22Rv1 (cell line): ENCODE results near the gene FOXJ3.

Experiments used
- H3K27ac ChIP-seq: fragments of 450-650 bp; 2 replicates; pipeline ENCODE4 v1.5.1; 2017
- ZFX ChIP-seq: fragments of 450-650 bp; IDR thresholded peaks from 2 replicates; pipeline ENCODE4 v1.6.1; 2017; ENCODE audit warnings: antibody characterized with exemption, borderline replicate concordance
- TF ChIP-seq, protein P1 (sequence below): fragments of 450-650 bp; IDR thresholded peaks from 2 replicates; pipeline ENCODE4 v1.5.1; 2017; ENCODE audit warnings: mild to moderate bottlenecking

FOXJ3 gene

DNA sequence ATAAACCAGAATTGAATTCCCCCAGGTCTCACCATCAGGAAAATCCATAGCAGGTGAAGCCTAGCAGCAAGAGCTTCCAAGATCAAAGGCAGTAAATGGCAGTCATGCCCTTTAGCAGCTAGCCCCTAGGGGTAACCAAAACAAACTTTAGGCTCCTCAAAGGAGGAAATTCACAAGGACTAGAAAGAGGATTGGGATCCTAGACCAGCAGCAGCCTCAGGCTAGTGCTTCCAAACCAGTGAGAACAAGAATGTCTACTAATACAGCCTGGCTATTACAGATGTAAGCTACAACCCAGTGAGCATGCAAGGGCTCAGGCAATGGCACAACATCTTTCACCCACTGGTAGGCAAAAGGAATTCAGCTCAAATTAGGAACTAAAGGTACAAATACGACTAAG is 34.4 kb upstream of the FOXJ3 start:
- H3K27ac ChIP-seq: no peak overlapping the region
- no peak for TF ChIP-seq ZFX
- TF ChIP-seq, protein P1, sequence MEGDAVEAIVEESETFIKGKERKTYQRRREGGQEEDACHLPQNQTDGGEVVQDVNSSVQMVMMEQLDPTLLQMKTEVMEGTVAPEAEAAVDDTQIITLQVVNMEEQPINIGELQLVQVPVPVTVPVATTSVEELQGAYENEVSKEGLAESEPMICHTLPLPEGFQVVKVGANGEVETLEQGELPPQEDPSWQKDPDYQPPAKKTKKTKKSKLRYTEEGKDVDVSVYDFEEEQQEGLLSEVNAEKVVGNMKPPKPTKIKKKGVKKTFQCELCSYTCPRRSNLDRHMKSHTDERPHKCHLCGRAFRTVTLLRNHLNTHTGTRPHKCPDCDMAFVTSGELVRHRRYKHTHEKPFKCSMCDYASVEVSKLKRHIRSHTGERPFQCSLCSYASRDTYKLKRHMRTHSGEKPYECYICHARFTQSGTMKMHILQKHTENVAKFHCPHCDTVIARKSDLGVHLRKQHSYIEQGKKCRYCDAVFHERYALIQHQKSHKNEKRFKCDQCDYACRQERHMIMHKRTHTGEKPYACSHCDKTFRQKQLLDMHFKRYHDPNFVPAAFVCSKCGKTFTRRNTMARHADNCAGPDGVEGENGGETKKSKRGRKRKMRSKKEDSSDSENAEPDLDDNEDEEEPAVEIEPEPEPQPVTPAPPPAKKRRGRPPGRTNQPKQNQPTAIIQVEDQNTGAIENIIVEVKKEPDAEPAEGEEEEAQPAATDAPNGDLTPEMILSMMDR: no peak

DNA sequence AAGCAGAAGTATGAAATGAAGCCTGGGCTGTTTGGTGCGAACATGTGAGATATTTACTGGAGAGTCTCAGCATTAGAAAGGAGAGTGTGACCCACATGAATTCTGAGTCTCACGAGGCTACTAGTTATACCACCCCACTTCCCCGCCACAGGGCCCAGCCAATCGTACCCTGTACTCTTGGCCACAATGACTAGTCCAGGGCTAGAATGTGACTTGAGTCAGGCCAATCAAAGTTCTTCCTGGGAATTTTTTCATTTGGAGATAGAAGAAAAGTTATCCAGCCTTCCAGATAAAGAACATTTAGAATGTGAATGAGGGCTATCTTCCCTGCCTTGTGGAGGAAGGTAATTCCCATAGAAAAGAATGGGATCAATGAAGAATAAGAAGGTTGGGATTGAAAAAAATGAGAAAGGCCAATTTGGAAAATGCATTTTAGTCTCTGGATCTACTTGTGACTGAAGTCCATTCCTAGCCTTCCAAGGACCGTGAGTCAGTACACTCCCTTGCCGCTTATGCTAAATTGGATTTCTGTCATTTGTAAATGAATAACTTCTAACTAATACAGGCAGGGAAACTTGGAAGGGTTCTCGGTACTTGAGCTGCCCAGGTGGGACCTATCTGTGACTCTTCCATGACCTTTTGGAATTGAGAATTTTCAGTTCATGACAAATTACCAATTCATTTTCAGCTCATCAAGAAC is 33.2 kb upstream of the FOXJ3 start:
- H3K27ac ChIP-seq: no peak overlapping the region
- TF ChIP-seq ZFX: no peak
- TF ChIP-seq, protein P1: no peak

DNA sequence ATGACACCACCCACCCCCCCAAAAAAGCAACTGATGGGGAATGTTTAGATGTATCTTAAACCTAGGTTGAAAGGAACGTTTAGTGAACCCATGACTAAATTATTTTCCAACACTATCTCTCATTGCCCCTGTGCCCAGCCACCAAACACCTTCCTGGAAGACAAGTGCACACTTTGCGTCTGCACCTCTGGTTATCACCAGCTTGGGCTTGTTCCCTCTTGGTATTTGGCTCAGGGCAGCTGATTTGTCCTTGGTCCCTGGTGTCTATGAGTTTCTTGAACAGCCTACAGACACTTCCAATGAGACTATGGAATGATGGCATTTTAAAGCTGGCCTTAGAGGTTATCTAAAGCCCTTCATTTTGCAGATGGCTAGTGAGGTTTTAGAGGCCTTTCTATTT is 30.1 kb upstream of the FOXJ3 start:
- TF ChIP-seq ZFX: no peak
- TF ChIP-seq, protein P1: no peak
- H3K27ac ChIP-seq: no peak overlapping the region

DNA sequence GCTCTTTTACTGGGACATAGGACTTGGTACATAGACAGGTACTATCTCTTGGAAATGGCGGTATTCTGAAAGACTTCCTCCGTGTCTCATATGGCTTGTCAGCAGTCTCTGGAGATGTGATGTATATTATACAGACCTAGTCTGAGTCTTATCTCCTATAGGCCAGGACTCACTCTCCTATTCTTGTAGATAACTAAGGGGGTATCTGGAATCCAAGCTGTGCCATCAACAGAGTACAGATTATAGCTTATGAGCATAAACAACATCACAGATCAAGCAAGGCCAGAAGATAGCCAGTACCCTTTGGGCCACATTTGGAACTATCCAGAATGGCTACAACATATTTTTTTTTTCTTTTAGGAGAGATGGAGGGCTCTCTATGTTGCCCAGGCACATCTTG is 29.5 kb upstream of the FOXJ3 start:
- no peak overlapping the region for H3K27ac ChIP-seq
- TF ChIP-seq ZFX: no peak
- TF ChIP-seq, protein P1: no peak

DNA sequence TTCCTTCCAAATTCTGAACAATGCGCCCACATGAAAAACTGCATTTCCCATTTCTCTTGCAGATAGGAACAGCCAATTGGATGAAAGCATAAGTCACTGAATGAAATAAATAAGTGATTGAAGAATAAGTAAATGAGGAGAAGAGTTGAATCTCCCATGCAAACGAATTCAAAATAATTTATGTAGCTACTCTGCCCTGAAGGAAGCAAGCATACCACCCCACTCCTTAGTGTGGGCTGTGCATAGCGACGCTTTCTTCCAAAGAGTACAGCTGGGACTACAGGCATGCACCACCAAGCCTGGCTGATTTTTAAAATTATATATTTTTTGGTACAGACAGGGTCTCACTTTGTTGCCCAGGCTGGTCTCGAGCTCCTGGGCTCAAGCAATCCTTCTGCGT is 29.1 kb upstream of the FOXJ3 start:
- no peak overlapping the region for H3K27ac ChIP-seq
- TF ChIP-seq ZFX: no peak
- TF ChIP-seq, protein P1: no peak

DNA sequence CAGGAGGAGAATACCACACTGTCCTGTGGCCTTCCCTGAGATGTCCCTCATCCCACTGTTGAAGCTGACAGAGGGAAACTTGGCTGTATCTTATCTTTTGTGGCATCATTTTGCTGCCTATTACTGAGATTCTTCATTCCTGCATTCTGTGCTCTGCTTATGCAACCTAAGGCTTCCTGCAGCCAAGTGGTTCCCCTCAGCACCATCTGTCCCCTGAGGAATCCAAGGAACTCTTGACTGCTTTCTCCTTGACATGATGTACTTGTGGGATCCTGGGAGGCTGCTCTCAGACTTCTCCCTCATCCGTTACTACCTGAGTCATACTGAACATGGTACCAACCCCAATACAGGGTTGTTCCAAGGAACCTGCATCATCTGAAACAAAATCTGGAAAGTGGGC is 24.4 kb upstream of the FOXJ3 start:
- TF ChIP-seq, protein P1: no peak
- no peak for TF ChIP-seq ZFX
- H3K27ac ChIP-seq: no peak overlapping the region

DNA sequence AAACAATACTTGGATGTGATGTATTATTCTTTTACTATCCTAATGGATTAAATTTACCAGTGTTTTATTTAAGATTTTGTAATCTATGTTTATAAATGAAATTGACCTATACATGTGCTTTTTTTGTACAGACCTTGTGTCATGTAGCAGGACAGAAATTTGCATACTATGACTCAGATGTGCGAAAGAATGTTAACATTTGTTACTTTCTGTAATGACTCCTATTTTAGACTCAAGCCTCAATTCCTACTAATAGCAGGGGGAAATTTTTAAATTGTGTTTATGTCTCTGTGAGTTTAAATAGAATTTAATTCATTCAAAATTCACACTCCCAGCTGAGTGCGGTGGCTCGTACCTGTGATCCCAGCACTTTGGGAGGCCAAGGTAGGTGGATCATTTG is 23.8 kb upstream of the FOXJ3 start:
- H3K27ac ChIP-seq: no peak overlapping the region
- TF ChIP-seq ZFX: no peak
- TF ChIP-seq, protein P1: no peak
